OCI-LY1 (cell line): ENCODE data around the gene AEBP1.

Experiments used
- H2AFZ ChIP-seq: fragments of 200-600 bp; sonication (generic), shearing (Covaris generic); 2 replicates; pipeline ENCODE4 v1.6.0; 2014; ENCODE audit warnings: antibody characterized with exemption, mild to moderate bottlenecking, low read length
- H3F3A ChIP-seq: fragments of 200-600 bp; sonication (generic), shearing (Covaris generic); 2 replicates; pipeline ENCODE4 v1.6.0; 2014; ENCODE audit warnings: mild to moderate bottlenecking, antibody characterized with exemption, low read length, moderate library complexity; ENCODE audit not compliant: insufficient read depth
- H3K27ac ChIP-seq: fragments of 200-600 bp; sonication (generic); 2 replicates; pipeline ENCODE4 v1.5.1; 2014; ENCODE audit warnings: low read length, mixed run types, mild to moderate bottlenecking, low read depth; ENCODE audit not compliant: poor library complexity, severe bottlenecking
- H3K27me3 ChIP-seq: fragments of 200-600 bp; sonication (generic); 2 replicates; pipeline ENCODE4 v1.6.0; 2014; ENCODE audit warnings: antibody characterized with exemption, mild to moderate bottlenecking, low read length, moderate library complexity; ENCODE audit not compliant: insufficient read depth
- H3K36me3 ChIP-seq: fragments of 200-600 bp; sonication (generic); 2 replicates; pipeline ENCODE4 v1.6.1; 2014; ENCODE audit warnings: mild to moderate bottlenecking, antibody characterized with exemption, low read length, moderate library complexity, mixed read lengths; ENCODE audit not compliant: insufficient read depth
- H3K4me1 ChIP-seq: fragments of 200-600 bp; sonication (generic); 2 replicates; pipeline ENCODE4 v1.5.1; 2014; ENCODE audit warnings: mild to moderate bottlenecking, low read length, moderate library complexity; ENCODE audit not compliant: insufficient read depth, severe bottlenecking
- H3K4me2 ChIP-seq: fragments of 200-600 bp; sonication (generic), shearing (Covaris generic); 2 replicates; pipeline ENCODE4 v1.6.1; 2014; ENCODE audit warnings: low read length
- H3K4me3 ChIP-seq: fragments of 200-600 bp; sonication (generic); 2 replicates; pipeline ENCODE4 v1.5.1; 2014; ENCODE audit warnings: low read length, low read depth, mild to moderate bottlenecking, mixed read lengths; ENCODE audit not compliant: poor library complexity, severe bottlenecking
- H3K79me2 ChIP-seq: fragments of 200-600 bp; shearing (Covaris generic); 2 replicates; pipeline ENCODE4 v1.6.1; 2016; ENCODE audit warnings: mixed run types, low read length, mixed read lengths; ENCODE audit not compliant: insufficient read depth
- H3K9ac ChIP-seq: fragments of 200-600 bp; sonication (generic), shearing (Covaris generic); 2 replicates; pipeline ENCODE4 v1.6.1; 2014; ENCODE audit warnings: mild to moderate bottlenecking, low read length, mixed read lengths
- H3K9me2 ChIP-seq: fragments of 200-600 bp; sonication (generic), shearing (Covaris generic); 2 replicates; pipeline ENCODE4 v1.6.1; 2014; ENCODE audit warnings: low read depth, mild to moderate bottlenecking, low read length, mixed read lengths
- H3K9me3 ChIP-seq: fragments of 200-600 bp; shearing (Covaris generic); 2 replicates; pipeline ENCODE4 v1.6.1; 2014; ENCODE audit warnings: low read length, mixed read lengths
- H4K20me1 ChIP-seq: fragments of 200-600 bp; sonication (generic), shearing (Covaris generic); 2 replicates; pipeline ENCODE4 v1.6.0; 2016; ENCODE audit warnings: mild to moderate bottlenecking, low read length; ENCODE audit not compliant: insufficient read depth
- EZH2 ChIP-seq: fragments of 200-600 bp; sonication (generic), shearing (Covaris generic); IDR thresholded peaks from 2 replicates; pipeline ENCODE4 v1.8.0; 2017; ENCODE audit warnings: borderline replicate concordance, mixed run types, mild to moderate bottlenecking, antibody characterized with exemption, low read length, moderate library complexity, mixed read lengths
- TF ChIP-seq, protein P1 (sequence below): fragments of 200-600 bp; sonication (generic), shearing (Covaris generic); IDR thresholded peaks from 2 replicates; pipeline ENCODE4 v1.5.1; 2017; ENCODE audit warnings: mild to moderate bottlenecking, antibody characterized with exemption, low read length, moderate library complexity, mixed read lengths

The AEBP1 gene

DNA sequence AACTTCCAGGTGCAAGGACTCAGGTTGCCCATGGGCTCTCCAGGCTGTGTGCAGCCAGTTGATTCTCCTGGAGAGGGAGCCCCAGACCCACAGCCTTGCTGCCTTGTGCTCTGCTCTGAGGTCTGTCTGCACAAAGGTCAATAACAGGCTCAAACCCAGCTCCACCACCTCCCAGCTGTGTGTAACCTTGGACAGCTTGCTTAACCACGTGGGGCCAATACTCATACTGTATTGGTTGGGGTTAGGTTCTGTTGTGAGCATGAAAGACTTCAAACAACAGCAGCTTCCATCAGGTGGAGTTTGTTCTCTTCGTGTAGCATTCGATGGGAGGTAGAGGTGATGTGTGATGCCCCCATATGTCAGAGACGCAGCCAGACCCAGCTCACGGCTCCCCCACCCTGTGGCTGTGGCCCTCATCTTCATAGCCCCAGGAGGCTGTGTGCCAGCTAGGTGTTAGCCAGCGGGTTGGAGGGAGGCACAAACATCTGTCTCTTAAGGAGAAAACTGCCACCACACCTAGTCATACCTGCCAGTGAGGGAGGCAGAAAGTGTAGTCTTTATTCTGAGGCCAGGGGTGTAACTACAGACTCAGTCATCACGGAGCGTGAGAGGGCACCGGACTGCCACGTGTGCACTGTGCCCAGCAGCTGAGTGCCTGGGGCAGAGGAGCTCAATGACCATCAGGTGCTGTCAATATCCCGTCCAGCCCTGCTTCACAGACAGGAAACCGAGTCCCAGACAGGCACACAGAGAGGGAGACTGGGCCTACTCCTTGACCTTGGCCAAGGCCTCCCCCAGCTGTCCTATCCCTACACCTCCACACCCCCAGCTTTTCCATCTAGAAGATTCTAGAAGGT is 27.3 kb downstream of the AEBP1 start:
- Histone ChIP-seq H3K4me3 (no peak overlapping the region), H3F3A (no peaks in the 10 kb centered on the region), H3K4me2 (no peak overlapping the region), H3K27ac (no peak overlapping the region), H3K79me2 (no peaks in the 10 kb centered on the region), H2AFZ (no peak overlapping the region), H3K4me1 (peaks cover 15% of the 10 kb centered on the region), H3K9me2 (no peaks in the 10 kb centered on the region), H3K9me3 (no peaks in the 10 kb centered on the region), H3K27me3 (no peaks in the 10 kb centered on the region), H4K20me1 (no peaks in the 10 kb centered on the region), H3K36me3 (no peaks in the 10 kb centered on the region), H3K9ac (no peak overlapping the region)
- TF ChIP-seq, protein P1, sequence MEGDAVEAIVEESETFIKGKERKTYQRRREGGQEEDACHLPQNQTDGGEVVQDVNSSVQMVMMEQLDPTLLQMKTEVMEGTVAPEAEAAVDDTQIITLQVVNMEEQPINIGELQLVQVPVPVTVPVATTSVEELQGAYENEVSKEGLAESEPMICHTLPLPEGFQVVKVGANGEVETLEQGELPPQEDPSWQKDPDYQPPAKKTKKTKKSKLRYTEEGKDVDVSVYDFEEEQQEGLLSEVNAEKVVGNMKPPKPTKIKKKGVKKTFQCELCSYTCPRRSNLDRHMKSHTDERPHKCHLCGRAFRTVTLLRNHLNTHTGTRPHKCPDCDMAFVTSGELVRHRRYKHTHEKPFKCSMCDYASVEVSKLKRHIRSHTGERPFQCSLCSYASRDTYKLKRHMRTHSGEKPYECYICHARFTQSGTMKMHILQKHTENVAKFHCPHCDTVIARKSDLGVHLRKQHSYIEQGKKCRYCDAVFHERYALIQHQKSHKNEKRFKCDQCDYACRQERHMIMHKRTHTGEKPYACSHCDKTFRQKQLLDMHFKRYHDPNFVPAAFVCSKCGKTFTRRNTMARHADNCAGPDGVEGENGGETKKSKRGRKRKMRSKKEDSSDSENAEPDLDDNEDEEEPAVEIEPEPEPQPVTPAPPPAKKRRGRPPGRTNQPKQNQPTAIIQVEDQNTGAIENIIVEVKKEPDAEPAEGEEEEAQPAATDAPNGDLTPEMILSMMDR = peak; percentile 48
- no peak for TF ChIP-seq EZH2

DNA sequence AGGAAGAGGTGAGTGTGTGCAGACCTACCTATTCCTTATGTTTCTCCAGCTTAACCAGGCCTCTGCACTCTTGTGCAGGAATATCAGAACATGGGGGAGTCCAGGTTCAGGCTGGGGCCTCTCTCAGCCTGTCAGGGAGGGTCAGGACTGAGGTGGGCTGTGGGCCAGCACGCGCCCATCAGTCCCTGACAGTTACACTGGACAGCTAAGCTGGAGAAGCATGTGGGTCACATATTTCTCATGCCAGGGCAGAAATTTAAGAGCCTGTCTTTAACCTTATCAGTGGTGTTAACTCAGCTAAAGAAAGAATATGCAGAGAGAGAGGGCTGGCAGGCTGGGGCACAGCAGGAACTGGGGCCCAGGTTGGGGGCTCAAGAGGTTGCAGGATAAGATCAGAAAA is 27.9 kb downstream of the AEBP1 start:
- no peak overlapping the region for H2AFZ ChIP-seq
- H3F3A ChIP-seq = no peaks in the 10 kb centered on the region
- no peaks in the 10 kb centered on the region for H3K9me2 ChIP-seq
- no peaks in the 10 kb centered on the region for H3K27me3 ChIP-seq
- peaks cover 15% of the 10 kb centered on the region for H3K4me1 ChIP-seq
- H3K9me3 ChIP-seq = no peaks in the 10 kb centered on the region
- no peak overlapping the region for H3K27ac ChIP-seq
- no peak overlapping the region for H3K4me2 ChIP-seq
- TF ChIP-seq EZH2 = no peak
- TF ChIP-seq, protein P1 = no peak
- no peaks in the 10 kb centered on the region for H4K20me1 ChIP-seq
- no peaks in the 10 kb centered on the region for H3K79me2 ChIP-seq
- H3K36me3 ChIP-seq = no peaks in the 10 kb centered on the region
- no peak overlapping the region for H3K9ac ChIP-seq
- no peak overlapping the region for H3K4me3 ChIP-seq

DNA sequence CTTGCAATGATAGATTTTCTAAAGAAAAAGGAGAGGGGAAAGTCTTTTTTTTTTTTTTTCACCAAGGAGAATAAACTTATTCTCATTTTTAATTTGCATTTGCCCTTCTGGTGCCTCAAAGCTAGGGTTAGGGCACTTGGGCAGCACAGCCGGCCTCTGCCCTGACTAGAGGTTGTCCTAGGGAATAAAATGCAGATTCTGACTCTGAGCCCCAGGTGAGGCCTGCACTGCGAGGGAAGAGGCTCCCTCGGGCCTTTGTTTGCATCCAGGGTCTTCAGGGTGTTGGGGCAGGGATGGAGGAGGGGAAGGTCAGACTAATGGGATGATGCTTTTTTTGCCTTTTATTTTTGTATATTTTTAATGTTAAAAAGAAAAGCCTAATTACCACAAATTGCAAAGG is 29.1 kb downstream of the AEBP1 start:
- H3K4me1 ChIP-seq = peaks cover 9% of the 10 kb centered on the region
- TF ChIP-seq EZH2 = no peak
- TF ChIP-seq, protein P1 = no peak
- H3K9me3 ChIP-seq = no peaks in the 10 kb centered on the region
- no peak overlapping the region for H2AFZ ChIP-seq
- H3K9me2 ChIP-seq = no peaks in the 10 kb centered on the region
- H3K4me2 ChIP-seq = no peak overlapping the region
- H3K4me3 ChIP-seq = no peak overlapping the region
- no peaks in the 10 kb centered on the region for H3F3A ChIP-seq
- no peaks in the 10 kb centered on the region for H3K36me3 ChIP-seq
- H3K9ac ChIP-seq = no peak overlapping the region
- H3K79me2 ChIP-seq = no peaks in the 10 kb centered on the region
- H3K27ac ChIP-seq = no peak overlapping the region
- H3K27me3 ChIP-seq = no peaks in the 10 kb centered on the region
- no peaks in the 10 kb centered on the region for H4K20me1 ChIP-seq
